ENCODE measurements around the gene PTPRQ.

GRCh38 chr12:80708259-80708974, 264.4 kb downstream of the PTPRQ start:
- no peak for TF ChIP-seq POLR2A (IDR thresholded peaks at IDR 0.05)
- TF ChIP-seq, protein P1, sequence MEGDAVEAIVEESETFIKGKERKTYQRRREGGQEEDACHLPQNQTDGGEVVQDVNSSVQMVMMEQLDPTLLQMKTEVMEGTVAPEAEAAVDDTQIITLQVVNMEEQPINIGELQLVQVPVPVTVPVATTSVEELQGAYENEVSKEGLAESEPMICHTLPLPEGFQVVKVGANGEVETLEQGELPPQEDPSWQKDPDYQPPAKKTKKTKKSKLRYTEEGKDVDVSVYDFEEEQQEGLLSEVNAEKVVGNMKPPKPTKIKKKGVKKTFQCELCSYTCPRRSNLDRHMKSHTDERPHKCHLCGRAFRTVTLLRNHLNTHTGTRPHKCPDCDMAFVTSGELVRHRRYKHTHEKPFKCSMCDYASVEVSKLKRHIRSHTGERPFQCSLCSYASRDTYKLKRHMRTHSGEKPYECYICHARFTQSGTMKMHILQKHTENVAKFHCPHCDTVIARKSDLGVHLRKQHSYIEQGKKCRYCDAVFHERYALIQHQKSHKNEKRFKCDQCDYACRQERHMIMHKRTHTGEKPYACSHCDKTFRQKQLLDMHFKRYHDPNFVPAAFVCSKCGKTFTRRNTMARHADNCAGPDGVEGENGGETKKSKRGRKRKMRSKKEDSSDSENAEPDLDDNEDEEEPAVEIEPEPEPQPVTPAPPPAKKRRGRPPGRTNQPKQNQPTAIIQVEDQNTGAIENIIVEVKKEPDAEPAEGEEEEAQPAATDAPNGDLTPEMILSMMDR (IDR thresholded peaks at IDR 0.05): no peak

Data from vagina (tissue), 2 donors.